ENCODE measurements around the gene DDR2.

DDR2 gene

GRCh38 chr1:162667381-162668080 lies 35.3 kb downstream of the DDR2 start:
- FAIRE-seq (no peak), DNase-seq (ENCODE audit: extremely low spot score, insufficient read length, low read depth) (no peak)

GRCh38 chr1:162670928-162671663 lies 38.8 kb downstream of the DDR2 start:
- DNase-seq (ENCODE audit: extremely low spot score, insufficient read length, low read depth) (no peak), FAIRE-seq (no peak)

- DNase-seq (ENCODE audit: extremely low spot score, insufficient read length, low read depth) (no peak), FAIRE-seq (no peak)
Measured at GRCh38 chr1:162671664-162672410, 39.6 kb downstream of the DDR2 start.

- DNase-seq (ENCODE audit: extremely low spot score, insufficient read length, low read depth) (no peak), FAIRE-seq (no peak)
Measured at GRCh38 chr1:162672622-162673260, 40.5 kb downstream of the DDR2 start.

GRCh38 chr1:162674034-162674608 lies 41.9 kb downstream of the DDR2 start:
- DNase-seq (ENCODE audit: extremely low spot score, insufficient read length, low read depth) (no peak), FAIRE-seq (no peak)

- DNase-seq (ENCODE audit: extremely low spot score, insufficient read length, low read depth) (no peak), FAIRE-seq (no peak)
Measured at GRCh38 chr1:162676087-162676486, 43.8 kb downstream of the DDR2 start.

- FAIRE-seq = no peak
Measured at GRCh38 chr1:162676750-162677149, 44.5 kb downstream of the DDR2 start.

GRCh38 chr1:162677607-162678371 lies 45.5 kb downstream of the DDR2 start:
- FAIRE-seq = no peak

More at GRCh38 chr1:162676750-162677149, 44.5 kb downstream of the DDR2 start:
- DNase-seq (ENCODE audit: extremely low spot score, insufficient read length, low read depth) = no peak

GRCh38 chr1:162678439-162678838 lies 46.2 kb downstream of the DDR2 start:
- no peak for DNase-seq (ENCODE audit: extremely low spot score, insufficient read length, low read depth)
- FAIRE-seq = no peak

More at GRCh38 chr1:162677607-162678371, 45.5 kb downstream of the DDR2 start:
- no peak for DNase-seq (ENCODE audit: extremely low spot score, insufficient read length, low read depth)

GRCh38 chr1:162679298-162679697 lies 47.0 kb downstream of the DDR2 start:
- FAIRE-seq (no peak), DNase-seq (ENCODE audit: extremely low spot score, insufficient read length, low read depth) (no peak)

GRCh38 chr1:162680419-162681121 lies 48.3 kb downstream of the DDR2 start:
- FAIRE-seq (no peak), DNase-seq (ENCODE audit: extremely low spot score, insufficient read length, low read depth) (no peak)

GRCh38 chr1:162681122-162681436 lies 48.8 kb downstream of the DDR2 start:
- DNase-seq (ENCODE audit: extremely low spot score, insufficient read length, low read depth) (no peak), FAIRE-seq (no peak)

- FAIRE-seq (no peak), DNase-seq (ENCODE audit: extremely low spot score, insufficient read length, low read depth) (no peak)
Measured at GRCh38 chr1:162682013-162682419, 49.8 kb downstream of the DDR2 start.

GRCh38 chr1:162687870-162688269 lies 55.6 kb downstream of the DDR2 start:
- no peak for DNase-seq (ENCODE audit: extremely low spot score, insufficient read length, low read depth)
- no peak for FAIRE-seq

GRCh38 chr1:162688521-162688920 lies 56.3 kb downstream of the DDR2 start:
- DNase-seq (ENCODE audit: extremely low spot score, insufficient read length, low read depth) (no peak), FAIRE-seq (no peak)

- no peak for DNase-seq (ENCODE audit: extremely low spot score, insufficient read length, low read depth)
- no peak for FAIRE-seq
Measured at GRCh38 chr1:162688931-162689330, 56.7 kb downstream of the DDR2 start.

- DNase-seq (ENCODE audit: extremely low spot score, insufficient read length, low read depth) (no peak), FAIRE-seq (no peak)
Measured at GRCh38 chr1:162689745-162690671, 57.7 kb downstream of the DDR2 start.
